ENCODE data around the gene ZNF580.

ZNF580 gene

DNA sequence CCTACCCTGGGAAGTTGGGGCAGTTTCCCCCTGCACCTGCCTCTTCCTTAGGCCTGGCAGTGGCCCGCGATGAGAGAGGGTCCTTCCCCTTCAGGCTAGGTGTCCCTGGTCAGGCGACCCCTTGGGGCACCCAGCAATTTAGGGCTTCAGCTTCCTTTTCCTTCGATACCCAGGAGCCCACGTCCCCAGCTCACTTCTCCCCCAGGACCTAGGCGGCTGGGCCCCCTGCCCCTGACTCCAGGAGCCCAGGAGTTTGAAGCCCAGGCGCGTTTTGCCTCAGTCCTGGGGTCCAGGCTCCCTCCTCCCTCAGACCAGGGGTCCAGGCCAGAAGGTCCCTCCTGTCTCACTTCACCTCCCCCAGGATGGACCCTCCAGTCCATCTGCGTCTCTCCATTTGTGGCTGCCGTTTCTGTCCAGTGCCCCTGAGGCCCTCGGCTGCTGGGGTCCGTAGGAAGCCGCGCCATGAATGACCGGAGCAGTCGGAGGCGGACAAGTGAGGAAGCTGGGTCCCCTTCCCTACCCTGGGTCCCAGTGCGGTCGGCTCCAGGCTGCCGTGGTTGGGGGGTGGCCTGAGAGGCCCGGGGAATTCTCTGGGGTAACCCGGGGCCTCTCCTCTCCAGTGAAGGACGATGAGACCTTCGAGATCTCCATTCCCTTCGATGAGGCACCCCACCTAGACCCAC lies 7.9 kb downstream of the ZNF580 start:
- Histone ChIP-seq H3K4me3 (ENCODE audit: low read depth, low read length, poor library complexity, severe bottlenecking) (peak overlapping the region; percentile 87), H3K9me3 (ENCODE audit: low read length) (no peaks in the 10 kb centered on the region), H3K79me2 (ENCODE audit: insufficient read depth, low read length) (peaks cover 10% of the 10 kb centered on the region), H3K4me1 (ENCODE audit: insufficient read depth, low read length, severe bottlenecking) (peaks cover 47% of the 10 kb centered on the region), H3K4me2 (ENCODE audit: low read length) (peak overlapping the region; percentile 93), H3K27me3 (ENCODE audit: insufficient read depth, low read length) (no peaks in the 10 kb centered on the region), H3K27ac (ENCODE audit: low read depth, low read length, poor library complexity, severe bottlenecking) (peak overlapping the region; percentile 94), H3K9me2 (ENCODE audit: low read depth, low read length) (no peaks in the 10 kb centered on the region), H3K9ac (ENCODE audit: low read length) (peak overlapping the region; percentile 93), H2AFZ (ENCODE audit: low read length) (no peak overlapping the region), H3K36me3 (ENCODE audit: insufficient read depth, low read length) (peaks cover 37% of the 10 kb centered on the region), H3F3A (ENCODE audit: insufficient read depth, low read length) (peaks cover 9% of the 10 kb centered on the region; the same call in 1 of the 2 replicates), H4K20me1 (ENCODE audit: insufficient read depth, low read length) (no peaks in the 10 kb centered on the region)
- TF ChIP-seq, protein P1, sequence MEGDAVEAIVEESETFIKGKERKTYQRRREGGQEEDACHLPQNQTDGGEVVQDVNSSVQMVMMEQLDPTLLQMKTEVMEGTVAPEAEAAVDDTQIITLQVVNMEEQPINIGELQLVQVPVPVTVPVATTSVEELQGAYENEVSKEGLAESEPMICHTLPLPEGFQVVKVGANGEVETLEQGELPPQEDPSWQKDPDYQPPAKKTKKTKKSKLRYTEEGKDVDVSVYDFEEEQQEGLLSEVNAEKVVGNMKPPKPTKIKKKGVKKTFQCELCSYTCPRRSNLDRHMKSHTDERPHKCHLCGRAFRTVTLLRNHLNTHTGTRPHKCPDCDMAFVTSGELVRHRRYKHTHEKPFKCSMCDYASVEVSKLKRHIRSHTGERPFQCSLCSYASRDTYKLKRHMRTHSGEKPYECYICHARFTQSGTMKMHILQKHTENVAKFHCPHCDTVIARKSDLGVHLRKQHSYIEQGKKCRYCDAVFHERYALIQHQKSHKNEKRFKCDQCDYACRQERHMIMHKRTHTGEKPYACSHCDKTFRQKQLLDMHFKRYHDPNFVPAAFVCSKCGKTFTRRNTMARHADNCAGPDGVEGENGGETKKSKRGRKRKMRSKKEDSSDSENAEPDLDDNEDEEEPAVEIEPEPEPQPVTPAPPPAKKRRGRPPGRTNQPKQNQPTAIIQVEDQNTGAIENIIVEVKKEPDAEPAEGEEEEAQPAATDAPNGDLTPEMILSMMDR (IDR thresholded peaks at IDR 0.05; ENCODE audit: low read length), result no peak
- no peak for TF ChIP-seq EZH2 (IDR thresholded peaks at IDR 0.05; ENCODE audit: borderline replicate concordance, low read length)

DNA sequence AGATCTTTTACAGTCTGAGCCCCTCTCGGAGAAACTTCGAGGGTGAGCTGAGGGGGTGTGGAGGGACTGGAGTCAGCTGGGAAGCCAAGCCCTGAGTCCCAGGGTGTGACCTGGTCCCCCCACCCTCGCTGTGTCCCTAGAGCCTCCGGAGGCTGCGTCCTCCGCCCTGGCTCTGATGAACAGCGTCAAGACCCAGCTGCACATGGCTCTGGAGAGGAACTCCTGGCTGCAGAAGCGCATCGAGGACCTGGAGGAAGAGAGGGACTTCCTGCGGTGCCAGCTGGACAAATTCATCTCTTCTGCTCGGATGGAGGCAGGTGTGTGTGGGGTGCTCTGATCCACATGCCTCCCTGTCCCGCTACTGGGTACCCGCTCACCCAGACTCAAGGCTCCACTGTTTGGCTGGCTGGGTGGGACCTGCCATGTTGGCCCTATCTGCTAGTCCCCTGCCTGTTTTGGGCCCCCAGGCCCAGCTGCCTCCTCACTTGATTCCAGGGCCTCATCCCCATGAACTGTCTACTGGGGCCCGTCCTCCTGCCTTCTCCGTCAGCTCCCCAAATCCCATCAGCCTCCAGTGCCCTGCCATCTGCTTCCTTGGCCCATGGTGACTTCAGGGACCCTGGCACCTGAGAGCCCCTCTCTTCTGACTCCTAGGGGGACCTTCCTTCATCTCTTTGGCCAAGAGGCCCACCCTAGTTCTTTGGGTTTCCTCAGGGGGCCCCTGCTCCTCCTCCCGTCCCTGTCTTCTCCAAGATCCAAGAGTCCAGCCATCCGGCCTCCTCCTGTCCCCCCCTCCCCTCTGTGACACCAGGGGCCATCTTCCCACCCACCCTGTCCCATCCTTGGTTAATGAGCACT lies 8.7 kb downstream of the ZNF580 start:
- H2AFZ ChIP-seq (ENCODE audit: low read length), result no peak overlapping the region
- peak overlapping the region; percentile 93 for H3K9ac ChIP-seq (ENCODE audit: low read length)
- TF ChIP-seq, protein P1 (IDR thresholded peaks at IDR 0.05; ENCODE audit: low read length), result no peak
- no peak for TF ChIP-seq EZH2 (IDR thresholded peaks at IDR 0.05; ENCODE audit: borderline replicate concordance, low read length)
- H3K27me3 ChIP-seq (ENCODE audit: insufficient read depth, low read length), result no peaks in the 10 kb centered on the region
- no peaks in the 10 kb centered on the region for H4K20me1 ChIP-seq (ENCODE audit: insufficient read depth, low read length)
- H3K36me3 ChIP-seq (ENCODE audit: insufficient read depth, low read length), result peaks cover 30% of the 10 kb centered on the region
- peaks cover 43% of the 10 kb centered on the region for H3K4me1 ChIP-seq (ENCODE audit: insufficient read depth, low read length, severe bottlenecking)
- no peaks in the 10 kb centered on the region for H3K9me2 ChIP-seq (ENCODE audit: low read depth, low read length)
- H3K4me2 ChIP-seq (ENCODE audit: low read length), result peak overlapping the region; percentile 93
- peak overlapping the region; percentile 87 for H3K4me3 ChIP-seq (ENCODE audit: low read depth, low read length, poor library complexity, severe bottlenecking)
- H3F3A ChIP-seq (ENCODE audit: insufficient read depth, low read length), result peaks cover 9% of the 10 kb centered on the region; the same call in 1 of the 2 replicates
- no peaks in the 10 kb centered on the region for H3K9me3 ChIP-seq (ENCODE audit: low read length)
- peak overlapping the region; percentile 94 for H3K27ac ChIP-seq (ENCODE audit: low read depth, low read length, poor library complexity, severe bottlenecking)
- peaks cover 2% of the 10 kb centered on the region; the same call in 1 of the 2 replicates for H3K79me2 ChIP-seq (ENCODE audit: insufficient read depth, low read length)

DNA sequence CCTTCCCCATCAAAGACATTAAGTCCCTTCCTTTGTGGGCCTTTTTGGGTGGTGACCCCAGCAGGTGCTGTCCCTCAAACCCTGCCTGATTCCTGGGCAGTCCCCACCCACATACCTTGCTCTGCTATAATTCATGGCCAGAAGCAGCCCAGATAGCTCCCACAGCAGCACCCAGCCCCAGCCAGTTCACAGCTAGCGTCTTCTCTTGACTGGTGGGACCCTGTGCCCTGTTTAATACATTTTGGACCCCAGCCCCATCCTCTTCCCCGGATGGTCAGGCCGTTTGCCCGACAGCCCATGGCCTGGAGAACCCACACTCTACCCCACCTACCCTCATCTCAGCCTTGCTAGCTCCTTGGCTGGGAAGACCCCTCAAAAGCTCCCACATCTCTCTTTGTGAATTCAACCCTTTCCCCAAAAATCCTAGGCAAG lies 9.3 kb downstream of the ZNF580 start:
- TF ChIP-seq, protein P1 (IDR thresholded peaks at IDR 0.05; ENCODE audit: low read length), result no peak
- TF ChIP-seq EZH2 (IDR thresholded peaks at IDR 0.05; ENCODE audit: borderline replicate concordance, low read length), result no peak
- no peak overlapping the region for H3K4me3 ChIP-seq (ENCODE audit: low read depth, low read length, poor library complexity, severe bottlenecking)
- H3K9me3 ChIP-seq (ENCODE audit: low read length), result no peaks in the 10 kb centered on the region
- H3K79me2 ChIP-seq (ENCODE audit: insufficient read depth, low read length), result no peaks in the 10 kb centered on the region
- H2AFZ ChIP-seq (ENCODE audit: low read length), result no peak overlapping the region
- H3K27me3 ChIP-seq (ENCODE audit: insufficient read depth, low read length), result no peaks in the 10 kb centered on the region
- H3F3A ChIP-seq (ENCODE audit: insufficient read depth, low read length), result peaks cover 9% of the 10 kb centered on the region; the same call in 1 of the 2 replicates
- no peaks in the 10 kb centered on the region for H3K9me2 ChIP-seq (ENCODE audit: low read depth, low read length)
- no peaks in the 10 kb centered on the region for H4K20me1 ChIP-seq (ENCODE audit: insufficient read depth, low read length)
- peak overlapping the region; percentile 94 for H3K27ac ChIP-seq (ENCODE audit: low read depth, low read length, poor library complexity, severe bottlenecking)
- no peak overlapping the region for H3K9ac ChIP-seq (ENCODE audit: low read length)
- no peak overlapping the region for H3K4me2 ChIP-seq (ENCODE audit: low read length)
- peaks cover 37% of the 10 kb centered on the region for H3K4me1 ChIP-seq (ENCODE audit: insufficient read depth, low read length, severe bottlenecking)
- H3K36me3 ChIP-seq (ENCODE audit: insufficient read depth, low read length), result peaks cover 24% of the 10 kb centered on the region
